ENCODE results near the gene ARF3.
A peak's percentile ranks its signal among the peaks of the same experiment; 100 is the strongest.

Gene ARF3

GRCh38 chr12:48967991-48968390 lies 10.7 kb upstream of the ARF3 start:
- no peak for DNase-seq (ENCODE audit: extremely low read depth in 1 of 2, low read depth in 1 of 2)

- no peak for DNase-seq (ENCODE audit: extremely low read depth in 1 of 2, low read depth in 1 of 2)
Observed at GRCh38 chr12:48966177-48966895, 9.0 kb upstream of the ARF3 start.

- no peak for DNase-seq (ENCODE audit: extremely low read depth in 1 of 2, low read depth in 1 of 2)
Observed at GRCh38 chr12:48965298-48965838, 8.1 kb upstream of the ARF3 start.

- DNase-seq (ENCODE audit: extremely low read depth in 1 of 2, low read depth in 1 of 2), result no peak
Observed at GRCh38 chr12:48961801-48962200, 4.5 kb upstream of the ARF3 start.

- no peak for DNase-seq (ENCODE audit: extremely low read depth in 1 of 2, low read depth in 1 of 2)
Observed at GRCh38 chr12:48961331-48961730, 4.0 kb upstream of the ARF3 start.

- DNase-seq (ENCODE audit: extremely low read depth in 1 of 2, low read depth in 1 of 2), result no peak
Observed at GRCh38 chr12:48960834-48961233, 3.5 kb upstream of the ARF3 start.

- DNase-seq (ENCODE audit: extremely low read depth in 1 of 2, low read depth in 1 of 2), result no peak
Observed at GRCh38 chr12:48958049-48958388, 732 bp upstream of the ARF3 start.

- DNase-seq (ENCODE audit: extremely low read depth in 1 of 2, low read depth in 1 of 2), result no peak
Observed at GRCh38 chr12:48956279-48957140, 777 bp downstream of the ARF3 start.

GRCh38 chr12:48954841-48955501 lies 2.3 kb downstream of the ARF3 start:
- no peak for DNase-seq (ENCODE audit: extremely low read depth in 1 of 2, low read depth in 1 of 2)

GRCh38 chr12:48954061-48954460 lies 3.2 kb downstream of the ARF3 start:
- no peak for DNase-seq (ENCODE audit: extremely low read depth in 1 of 2, low read depth in 1 of 2)

- DNase-seq (ENCODE audit: extremely low read depth in 1 of 2, low read depth in 1 of 2), result no peak
Observed at GRCh38 chr12:48952691-48953090, 4.6 kb downstream of the ARF3 start.

- DNase-seq (ENCODE audit: extremely low read depth in 1 of 2, low read depth in 1 of 2), result no peak
Observed at GRCh38 chr12:48947727-48948126, 9.6 kb downstream of the ARF3 start.

GRCh38 chr12:48946943-48947342 lies 10.3 kb downstream of the ARF3 start:
- no peak for DNase-seq (ENCODE audit: extremely low read depth in 1 of 2, low read depth in 1 of 2)

- no peak for DNase-seq (ENCODE audit: extremely low read depth in 1 of 2, low read depth in 1 of 2)
Observed at GRCh38 chr12:48946205-48946604, 11.1 kb downstream of the ARF3 start.

- DNase-seq (ENCODE audit: extremely low read depth in 1 of 2, low read depth in 1 of 2), result no peak
Observed at GRCh38 chr12:48943221-48943620, 14.1 kb downstream of the ARF3 start.

GRCh38 chr12:48940181-48940580 lies 17.1 kb downstream of the ARF3 start:
- DNase-seq (ENCODE audit: extremely low read depth in 1 of 2, low read depth in 1 of 2), result no peak

- DNase-seq (ENCODE audit: extremely low read depth in 1 of 2, low read depth in 1 of 2), result no peak
Observed at GRCh38 chr12:48938805-48939204, 18.5 kb downstream of the ARF3 start.

- DNase-seq (ENCODE audit: extremely low read depth in 1 of 2, low read depth in 1 of 2), result no peak
Observed at GRCh38 chr12:48937170-48937569, 20.1 kb downstream of the ARF3 start.

GRCh38 chr12:48936379-48936979 lies 20.8 kb downstream of the ARF3 start:
- peak; percentile 70 to 78 for DNase-seq (ENCODE audit: extremely low read depth in 1 of 2, low read depth in 1 of 2)

GRCh38 chr12:48934312-48934706 lies 23.0 kb downstream of the ARF3 start:
- no peak for DNase-seq (ENCODE audit: extremely low read depth in 1 of 2, low read depth in 1 of 2)

- DNase-seq (ENCODE audit: extremely low read depth in 1 of 2, low read depth in 1 of 2), result no peak
Observed at GRCh38 chr12:48933664-48934311, 23.5 kb downstream of the ARF3 start.

Measured in activated CD8-positive, alpha-beta memory T cell treated with anti-CD3 and anti-CD28 coated beads for 1 hour (primary cell).